IMR-90 (cell line): Measurements from ENCODE around the gene CYFIP2. TPM values are rescaled to one million over a fixed set of nuclear protein-coding genes. Genes with fewer than 3 reads are reported as not detected.
A peak's percentile ranks its signal among the peaks of the same experiment; 100 is the strongest.

ENCODE experiments used
- ATAC-seq: fragments of 200-7000 bp; cut with Tn5 transposase; 2 replicates; pipeline ENCODE4 v1.9.1; 2020; ENCODE audit warnings: low read depth, mild to moderate bottlenecking, moderate library complexity
- BruUV-seq: library from RNA; stranded (reverse); fragments of 400-500 nt; replicated peaks from 2 replicates; lab custom pipeline; 2021; lab: Mats Ljungman, UMichigan
- CTCF ChIA-PET: fragments of 300-600 bp; formaldehyde crosslinking; extraction: SDS; loops from one replicate; lab custom pipeline; 2021; ENCODE audit warnings: antibody characterized with exemption; lab: Yijun Ruan, JAX
- POLR2A ChIA-PET: fragments of 300-600 bp; sonication (Branson Sonifier 250); formaldehyde crosslinking; loops from one replicate; lab custom pipeline; 2022; ENCODE audit warnings: antibody characterized with exemption; ENCODE audit not compliant: unreplicated experiment; lab: Charles Lee
- DNase-seq: peaks from one replicate; pipeline ENCODE4 v3.0.0; 2013
- H2AFZ ChIP-seq: replicated peaks from 2 replicates; pipeline ENCODE3; 2013; ENCODE audit warnings: low read length, mild to moderate bottlenecking; ENCODE audit not compliant: poor library complexity
- H2AK5ac ChIP-seq: 2 replicates; pipeline ENCODE4 v1.6.1; 2013; ENCODE audit warnings: low read depth, low read length, inconsistent platforms
- H2AK9ac ChIP-seq: replicated peaks from 2 replicates; pipeline ENCODE3; 2013; ENCODE audit warnings: mild to moderate bottlenecking, low read depth, low read length, moderate library complexity; ENCODE audit not compliant: poor library complexity
- H2BK120ac ChIP-seq: 2 replicates; pipeline ENCODE4 v1.6.1; 2013; ENCODE audit warnings: low read depth, low read length, inconsistent platforms
- H2BK15ac ChIP-seq: 3 replicates; pipeline ENCODE4 v1.6.1; 2013; ENCODE audit warnings: low read depth, low read length, inconsistent platforms
- H2BK20ac ChIP-seq: 2 replicates; pipeline ENCODE4 v1.6.1; 2013; ENCODE audit warnings: low read depth, mild to moderate bottlenecking, inconsistent platforms, low read length, moderate library complexity
- H2BK5ac ChIP-seq: 2 replicates; pipeline ENCODE4 v1.6.1; 2013; ENCODE audit warnings: mild to moderate bottlenecking, low read depth, low read length, inconsistent platforms; ENCODE audit not compliant: poor library complexity, severe bottlenecking
- H3K14ac ChIP-seq: replicated peaks from 2 replicates; pipeline ENCODE4 v1.6.1; 2013; ENCODE audit warnings: low read depth, low read length, inconsistent platforms
- H3K18ac ChIP-seq: 2 replicates; pipeline ENCODE4 v1.6.1; 2013; ENCODE audit warnings: low read depth, low read length, control low read depth
- H3K23ac ChIP-seq: 2 replicates; pipeline ENCODE4 v1.6.1; 2013; ENCODE audit warnings: low read depth, low read length, inconsistent platforms
- H3K27ac ChIP-seq: 2 replicates; pipeline ENCODE4 v1.5.1; 2013; ENCODE audit warnings: mild to moderate bottlenecking, control low read depth, low read length; ENCODE audit not compliant: insufficient read depth
- H3K27me3 ChIP-seq: 2 replicates; pipeline ENCODE4 v1.6.1; 2013; ENCODE audit warnings: low read length; ENCODE audit not compliant: control insufficient read depth, insufficient read depth
- H3K36me3 ChIP-seq: 2 replicates; pipeline ENCODE4 v1.6.1; 2013; ENCODE audit warnings: low read length, mixed read lengths; ENCODE audit not compliant: control insufficient read depth, insufficient read depth
- H3K4ac ChIP-seq: 2 replicates; pipeline ENCODE4 v1.6.1; 2013; ENCODE audit warnings: low read depth, low read length, inconsistent platforms
- H3K4me1 ChIP-seq: 2 replicates; pipeline ENCODE4 v1.6.1; 2013; ENCODE audit warnings: low read length, mixed read lengths; ENCODE audit not compliant: control insufficient read depth, insufficient read depth
- H3K4me2 ChIP-seq: 2 replicates; pipeline ENCODE4 v1.6.1; 2013; ENCODE audit warnings: low read depth, mild to moderate bottlenecking, control low read depth, low read length, moderate library complexity
- H3K4me3 ChIP-seq: 2 replicates; pipeline ENCODE4 v1.5.1; 2013; ENCODE audit warnings: low read depth, mild to moderate bottlenecking, control low read depth, low read length, moderate library complexity; ENCODE audit not compliant: insufficient read depth
- H3K56ac ChIP-seq: 2 replicates; pipeline ENCODE4 v1.6.1; 2013; ENCODE audit warnings: low read length, inconsistent platforms; ENCODE audit not compliant: insufficient read depth; ENCODE audit errors: extremely low read depth
- H3K79me1 ChIP-seq, 2 experiments: 2 replicates each; pipeline ENCODE4 v1.6.1; 2013; ENCODE audit warnings: low read length in 2 of 2, inconsistent platforms in 1 of 2, low read depth in 1 of 2
- H3K9ac ChIP-seq: 2 replicates; pipeline ENCODE4 v1.6.1; 2013; ENCODE audit warnings: low read depth, low read length, control low read depth
- H3K9me1 ChIP-seq: 2 replicates; pipeline ENCODE4 v1.6.1; 2013; ENCODE audit warnings: low read length, inconsistent platforms; ENCODE audit not compliant: insufficient read depth
- H3K9me3 ChIP-seq: 2 replicates; pipeline ENCODE4 v1.6.1; 2013; ENCODE audit warnings: low read length; ENCODE audit not compliant: control insufficient read depth, insufficient read depth
- H4K20me1 ChIP-seq: 2 replicates; pipeline ENCODE4 v1.6.1; 2013; ENCODE audit warnings: low read length, inconsistent platforms; ENCODE audit not compliant: insufficient read depth
- H4K5ac ChIP-seq: 2 replicates; pipeline ENCODE4 v1.6.1; 2013; ENCODE audit warnings: mild to moderate bottlenecking, low read depth, low read length, control low read depth
- H4K8ac ChIP-seq, 2 experiments: 2 replicates each; pipeline ENCODE4 v1.6.1; 2013; ENCODE audit warnings: low read depth in 2 of 2, low read length in 2 of 2, control low read depth in 1 of 2, inconsistent platforms in 1 of 2
- H4K91ac ChIP-seq: 2 replicates; pipeline ENCODE4 v1.6.1; 2013; ENCODE audit warnings: low read depth, low read length, inconsistent platforms; ENCODE audit not compliant: insufficient read depth
- BHLHE40 ChIP-seq: fragments of 150-350 bp; IDR thresholded peaks from 2 replicates; pipeline ENCODE4 v1.6.1; 2016; ENCODE audit warnings: mild to moderate bottlenecking, low read depth, low read length
- CEBPB ChIP-seq: IDR thresholded peaks from 2 replicates; pipeline ENCODE4 v1.6.1; 2012; ENCODE audit warnings: low read depth, low read length, improper control_type of control experiment
- CHD1 ChIP-seq: IDR thresholded peaks from 2 replicates; pipeline ENCODE4 v1.6.1; 2012; ENCODE audit warnings: low read depth, low read length, improper control_type of control experiment
- ELK1 ChIP-seq: fragments of 150-350 bp; IDR thresholded peaks from 2 replicates; pipeline ENCODE4 v1.6.1; 2016; ENCODE audit warnings: low read depth, mild to moderate bottlenecking, low read length, moderate library complexity, borderline replicate concordance
- FOS ChIP-seq: fragments of 150-350 bp; IDR thresholded peaks from 2 replicates; pipeline ENCODE4 v1.6.1; 2016; ENCODE audit warnings: low read depth, low read length
- MAFK ChIP-seq: IDR thresholded peaks from 2 replicates; pipeline ENCODE4 v1.6.1; 2012; ENCODE audit warnings: low read depth, low read length, improper control_type of control experiment
- MAZ ChIP-seq: IDR thresholded peaks from 2 replicates; pipeline ENCODE4 v1.6.1; 2012; ENCODE audit warnings: low read depth, mild to moderate bottlenecking, low read length, improper control_type of control experiment, moderate library complexity, borderline replicate concordance
- MXI1 ChIP-seq: IDR thresholded peaks from 2 replicates; pipeline ENCODE4 v1.6.1; 2012; ENCODE audit warnings: low read depth, mild to moderate bottlenecking, low read length, moderate library complexity, borderline replicate concordance
- NFE2L2 ChIP-seq: fragments of 150-350 bp; IDR thresholded peaks from 2 replicates; pipeline ENCODE4 v1.6.1; 2016; ENCODE audit warnings: low read depth, mild to moderate bottlenecking, low read length
- RAD21 ChIP-seq: IDR thresholded peaks from 2 replicates; pipeline ENCODE4 v1.6.1; 2012; ENCODE audit warnings: low read length, improper control_type of control experiment
- RCOR1 ChIP-seq: IDR thresholded peaks from 2 replicates; pipeline ENCODE4 v1.6.1; 2012; ENCODE audit warnings: mild to moderate bottlenecking, low read length, improper control_type of control experiment; ENCODE audit not compliant: insufficient replicate concordance
- RFX5 ChIP-seq: IDR thresholded peaks from 2 replicates; pipeline ENCODE4 v1.8.0; 2012; ENCODE audit warnings: low read depth, mild to moderate bottlenecking, low read length, moderate library complexity
- SMC3 ChIP-seq: fragments of 150-350 bp; IDR thresholded peaks from 2 replicates; pipeline ENCODE4 v1.6.1; 2016; ENCODE audit warnings: low read depth, mild to moderate bottlenecking, antibody characterized with exemption, low read length, moderate library complexity
- WGBS, 2 experiments: methylation state at CpG; one replicate each; pipeline versions ENCODE4 v1.1.5 to v1.1.7; 2013; ENCODE audit warnings: missing lambda C conversion rate in 2 of 2; ENCODE audit not compliant: insufficient read length in 1 of 2; ENCODE audit errors: extremely low coverage in 2 of 2; 5-methylcytosine and 5-hydroxymethylcytosine counted together
- dilution Hi-C: fragments of 300-500 bp; cut with HindIII; formaldehyde crosslinking; loops from one replicate; pipeline ENCODE4 v1.14.3; 2018; ENCODE audit warnings: low sequenced_read_pairs; ENCODE audit not compliant: unreplicated experiment
- in situ Hi-C: fragments of 300-500 bp; cut with MboI; formaldehyde crosslinking; loops from 3 replicates; pipeline ENCODE4 v1.14.3; 2019; ENCODE audit warnings: low sequenced_read_pairs, inconsistent platforms, mixed read lengths
- intact Hi-C: fragments of 100-400 bp; cut with micrococcal nuclease; formaldehyde crosslinking; loops from 2 replicates; pipeline ENCODE4 v1.10.0; 2022
- polyA plus RNA-seq, 3 experiments: library from polyadenylated mRNA; depleted of rRNA; stranded (reverse); fragments of >200 nt; gene quantifications; 2 replicates each; pipeline ENCODE4 v1.2.3, GENCODE V29; 2012; ENCODE audit warnings: low replicate concordance in 1 of 3
- total RNA-seq: library from RNA; depleted of rRNA; stranded (reverse); fragments of >200 nt; gene quantifications from 2 replicates; pipeline ENCODE4 v1.2.3, GENCODE V29; 2012
- TF ChIP-seq, protein P1 (sequence below): fragments of 150-350 bp; IDR thresholded peaks from 2 replicates; pipeline ENCODE4 v1.6.1; 2017; ENCODE audit warnings: mild to moderate bottlenecking, antibody characterized with exemption, low read length, low read depth
- TF ChIP-seq, protein P2 (sequence below): conservative IDR thresholded peaks from 2 replicates; pipeline ENCODE4 v1.5.1; 2012; ENCODE audit warnings: mild to moderate bottlenecking, low read depth, low read length, improper control_type of control experiment

Gene CYFIP2
- total and polyA plus RNA-seq, 2 of the 4 experiments (the other 2 are of a cell fraction), result 6.8 to 13.4 TPM

GRCh38 chr5:157354800-157355199 lies 88.9 kb downstream of the CYFIP2 start:
- no CpG with 5 or more reads among the region's 5 CpGs for WGBS, 2 experiments
- Histone ChIP-seq H2BK15ac (no peak overlapping the region), H3K4me1 (no peaks in the 10 kb centered on the region), H3K4me3 (no peak overlapping the region), H3K27ac (no peak overlapping the region), H3K4me2 (no peak overlapping the region), H4K8ac (no peak overlapping the region), H2BK120ac (no peak overlapping the region), H2AFZ (no peak overlapping the region), H3K27me3 (no peaks in the 10 kb centered on the region), H3K56ac (no peak overlapping the region), H4K91ac (no peak overlapping the region), H2AK9ac (no peak overlapping the region), H3K9ac (no peak overlapping the region), H4K5ac (no peak overlapping the region), H2BK20ac (no peak overlapping the region), H3K4ac (no peak overlapping the region), H4K20me1 (no peaks in the 10 kb centered on the region), H3K14ac (no peak overlapping the region), H3K23ac (no peak overlapping the region), H3K9me3 (no peaks in the 10 kb centered on the region), H3K36me3 (no peaks in the 10 kb centered on the region), H3K18ac (no peak overlapping the region), H3K9me1 (no peaks in the 10 kb centered on the region), H2AK5ac (no peak overlapping the region), H3K79me1 (no peaks in the 10 kb centered on the region), H2BK5ac (no peak overlapping the region)
- dilution Hi-C loops, result no loop called here
- no peak for DNase-seq
- ATAC-seq, result peak; percentile 57
- TF ChIP-seq NFE2L2 (no peak), CHD1 (no peak), MAFK (no peak), RCOR1 (no peak), RFX5 (no peak), RAD21 (peak; percentile 7; the same call in 1 of the 2 replicates), ELK1 (no peak), FOS (no peak), SMC3 (no peak), BHLHE40 (no peak), CEBPB (no peak), MXI1 (no peak), MAZ (no peak)
- TF ChIP-seq, protein P1, sequence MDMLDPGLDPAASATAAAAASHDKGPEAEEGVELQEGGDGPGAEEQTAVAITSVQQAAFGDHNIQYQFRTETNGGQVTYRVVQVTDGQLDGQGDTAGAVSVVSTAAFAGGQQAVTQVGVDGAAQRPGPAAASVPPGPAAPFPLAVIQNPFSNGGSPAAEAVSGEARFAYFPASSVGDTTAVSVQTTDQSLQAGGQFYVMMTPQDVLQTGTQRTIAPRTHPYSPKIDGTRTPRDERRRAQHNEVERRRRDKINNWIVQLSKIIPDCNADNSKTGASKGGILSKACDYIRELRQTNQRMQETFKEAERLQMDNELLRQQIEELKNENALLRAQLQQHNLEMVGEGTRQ, result no peak
- TF ChIP-seq, protein P2, sequence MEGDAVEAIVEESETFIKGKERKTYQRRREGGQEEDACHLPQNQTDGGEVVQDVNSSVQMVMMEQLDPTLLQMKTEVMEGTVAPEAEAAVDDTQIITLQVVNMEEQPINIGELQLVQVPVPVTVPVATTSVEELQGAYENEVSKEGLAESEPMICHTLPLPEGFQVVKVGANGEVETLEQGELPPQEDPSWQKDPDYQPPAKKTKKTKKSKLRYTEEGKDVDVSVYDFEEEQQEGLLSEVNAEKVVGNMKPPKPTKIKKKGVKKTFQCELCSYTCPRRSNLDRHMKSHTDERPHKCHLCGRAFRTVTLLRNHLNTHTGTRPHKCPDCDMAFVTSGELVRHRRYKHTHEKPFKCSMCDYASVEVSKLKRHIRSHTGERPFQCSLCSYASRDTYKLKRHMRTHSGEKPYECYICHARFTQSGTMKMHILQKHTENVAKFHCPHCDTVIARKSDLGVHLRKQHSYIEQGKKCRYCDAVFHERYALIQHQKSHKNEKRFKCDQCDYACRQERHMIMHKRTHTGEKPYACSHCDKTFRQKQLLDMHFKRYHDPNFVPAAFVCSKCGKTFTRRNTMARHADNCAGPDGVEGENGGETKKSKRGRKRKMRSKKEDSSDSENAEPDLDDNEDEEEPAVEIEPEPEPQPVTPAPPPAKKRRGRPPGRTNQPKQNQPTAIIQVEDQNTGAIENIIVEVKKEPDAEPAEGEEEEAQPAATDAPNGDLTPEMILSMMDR, result peak; percentile 30
- ChIA-PET POLR2A (no interaction called here), CTCF (interaction anchor here (0.6 to 1.8 kb wide), 7 partner anchors 9 to 1973 kb away, joined by 3 to 6 read pairs (median 4); a partner anchor contains a TSS)
- no TSS peak for BruUV-seq
- in situ Hi-C loops, result loop anchor here (10.0 kb wide), 1 partner anchor 360 kb away; no protein-coding TSS in a partner anchor
- intact Hi-C loops, result no loop called here
